ENCODE results near the gene SH3RF1. TPM values are rescaled to one million over a fixed set of nuclear protein-coding genes. Genes with fewer than 3 reads are reported as not detected.

SH3RF1 gene
- total RNA-seq, 1 experiment from 2014 or later, result 15.3 TPM

DNA sequence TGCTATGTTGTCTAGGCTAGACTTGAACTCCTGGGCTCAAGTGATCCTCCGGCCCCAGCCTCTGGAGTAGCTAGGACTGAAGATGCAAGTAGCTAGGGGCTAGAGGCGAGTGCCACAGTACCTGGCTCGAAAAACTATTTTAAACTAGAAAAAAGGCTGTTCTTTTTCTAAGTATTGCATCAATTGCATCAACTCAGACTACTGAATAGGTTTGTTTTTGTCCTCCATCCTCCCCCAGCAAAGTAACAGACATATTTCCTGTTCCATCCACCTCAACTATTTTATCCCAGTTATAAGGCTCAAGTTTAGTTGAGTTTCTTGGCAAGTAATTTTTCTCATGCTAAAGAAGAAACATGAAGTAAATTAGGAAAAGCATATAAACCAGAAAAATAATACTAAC is 4.1 kb downstream of the SH3RF1 start:
- no peak overlapping the region for H2BK15ac ChIP-seq (ENCODE audit: low read depth, low read length)
- H2BK120ac ChIP-seq (ENCODE audit: low read depth, low read length, poor library complexity, severe bottlenecking), result no peak overlapping the region
- no peak overlapping the region for H3K14ac ChIP-seq (ENCODE audit: insufficient read depth, low read length)
- H2BK5ac ChIP-seq (ENCODE audit: insufficient read length, low read length), result no peak overlapping the region
- TF ChIP-seq, protein P1, sequence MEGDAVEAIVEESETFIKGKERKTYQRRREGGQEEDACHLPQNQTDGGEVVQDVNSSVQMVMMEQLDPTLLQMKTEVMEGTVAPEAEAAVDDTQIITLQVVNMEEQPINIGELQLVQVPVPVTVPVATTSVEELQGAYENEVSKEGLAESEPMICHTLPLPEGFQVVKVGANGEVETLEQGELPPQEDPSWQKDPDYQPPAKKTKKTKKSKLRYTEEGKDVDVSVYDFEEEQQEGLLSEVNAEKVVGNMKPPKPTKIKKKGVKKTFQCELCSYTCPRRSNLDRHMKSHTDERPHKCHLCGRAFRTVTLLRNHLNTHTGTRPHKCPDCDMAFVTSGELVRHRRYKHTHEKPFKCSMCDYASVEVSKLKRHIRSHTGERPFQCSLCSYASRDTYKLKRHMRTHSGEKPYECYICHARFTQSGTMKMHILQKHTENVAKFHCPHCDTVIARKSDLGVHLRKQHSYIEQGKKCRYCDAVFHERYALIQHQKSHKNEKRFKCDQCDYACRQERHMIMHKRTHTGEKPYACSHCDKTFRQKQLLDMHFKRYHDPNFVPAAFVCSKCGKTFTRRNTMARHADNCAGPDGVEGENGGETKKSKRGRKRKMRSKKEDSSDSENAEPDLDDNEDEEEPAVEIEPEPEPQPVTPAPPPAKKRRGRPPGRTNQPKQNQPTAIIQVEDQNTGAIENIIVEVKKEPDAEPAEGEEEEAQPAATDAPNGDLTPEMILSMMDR (conservative IDR thresholded peaks at IDR 0.05), result no peak
- H3K9ac ChIP-seq (ENCODE audit: extremely low read depth, insufficient read length, low read length), result no peak overlapping the region
- no peaks in the 10 kb centered on the region for H4K20me1 ChIP-seq (ENCODE audit: control insufficient read depth, insufficient read depth, insufficient read length)
- Mint-ChIP-seq H3K27ac (peak overlapping the region in 1 of 3 experiments; percentile 96; a peak in 2 of 7 replicates), H3K4me1 (peaks cover 30% of the 10 kb centered on the region in 2 experiments), H3K36me3 (ENCODE audit: insufficient read depth in 1 of 3, low read depth in 3 of 3) (peaks cover 22 to 30% (median 23%) of the 10 kb centered on the region in 3 experiments), H3K9me3 (no peaks in the 10 kb centered on the region; a peak in 1 of 5 replicates), H3K4me3 (peak overlapping the region in 1 of 2 experiments; percentile 4; a peak in 1 of 5 replicates), H3K27me3 (ENCODE audit: low read depth) (no peaks in the 10 kb centered on the region)
- no peaks in the 10 kb centered on the region for H3K79me1 ChIP-seq (ENCODE audit: insufficient read depth, low read depth, low read length, poor library complexity, severe bottlenecking)
- H3K23me2 ChIP-seq (ENCODE audit: insufficient read length, low read depth, low read length, poor library complexity, severe bottlenecking), result peaks cover 16% of the 10 kb centered on the region
- H2AFZ ChIP-seq (ENCODE audit: low read length), result no peak overlapping the region
- no peaks in the 10 kb centered on the region for H3K27me3 ChIP-seq (ENCODE audit: insufficient read depth, low read length)
- no peak overlapping the region for H2BK20ac ChIP-seq (ENCODE audit: low read depth, low read length, poor library complexity, severe bottlenecking)
- no peak overlapping the region for H2AK5ac ChIP-seq (ENCODE audit: insufficient read length, low read length)
- no peak for DNase-seq
- no peaks in the 10 kb centered on the region for H3K9me3 ChIP-seq (ENCODE audit: control insufficient read depth, low read depth, low read length)
- H3K4me2 ChIP-seq (ENCODE audit: insufficient read depth, insufficient read length, low read length), result no peak overlapping the region
- H3K4me1 ChIP-seq (ENCODE audit: insufficient read depth, low read length), result peaks cover 4% of the 10 kb centered on the region; the same call in 1 of the 2 replicates
- no peak overlapping the region for H4K8ac ChIP-seq (replicated peaks; ENCODE audit: insufficient read length, low read depth, low read length)
- no peak overlapping the region for H3T11ph ChIP-seq (ENCODE audit: low read length)
- no peak overlapping the region for H4K91ac ChIP-seq (ENCODE audit: insufficient read length, low read depth, low read length)
- peaks cover 5% of the 10 kb centered on the region; the same call in 1 of the 2 replicates for H3K79me2 ChIP-seq (ENCODE audit: insufficient read depth, low read length)
- WGBS (ENCODE audit: extremely low coverage, insufficient read length, low lambda C conversion rate), result no CpG with 5 or more reads among the region's 3 CpGs
- no peak overlapping the region for H3K4ac ChIP-seq (ENCODE audit: low read depth, low read length)
- H3K18ac ChIP-seq (ENCODE audit: insufficient read length, low read depth, low read length), result no peak overlapping the region
- H2BK12ac ChIP-seq (ENCODE audit: insufficient read length, low read depth, low read length), result no peak overlapping the region
- H4K5ac ChIP-seq (ENCODE audit: insufficient read length, low read depth, low read length), result no peak overlapping the region
- no peak overlapping the region for H3K27ac ChIP-seq (ENCODE audit: insufficient read length, low read depth, low read length)
- H3K56ac ChIP-seq (ENCODE audit: insufficient read length, low read depth, low read length), result no peak overlapping the region
- H3K23ac ChIP-seq (ENCODE audit: insufficient read length, low read depth, low read length), result no peak overlapping the region

All from H9 (cell line).